Activated CD4-positive, alpha-beta T cell treated with anti-CD3 and anti-CD28 coated beads, Interleukin-10, Interleukin-2, amounts not matched to agents 100 ng/mL and 50 ng/mL, durations not matched to agents 16 hours and 8 hours (primary cell): Measurements from ENCODE around the gene SLIRP.
"Not testable (repeated sequence)": the region's sequence is repeated elsewhere in the genome, so short reads cannot be mapped to it uniquely, and the experiment has no call there.

Experiments
- DNase-seq: peaks from one replicate; pipeline ENCODE4 v3.0.0-alpha.2; 2020

The SLIRP gene

GRCh38 chr14:77746064-77746702, 38.3 kb downstream of the SLIRP start:
- DNase-seq = no peak

- not testable (repeated sequence) for DNase-seq
Measured at GRCh38 chr14:77747425-77747824, 39.5 kb downstream of the SLIRP start.

- DNase-seq = no peak
Measured at GRCh38 chr14:77752266-77752665, 44.4 kb downstream of the SLIRP start.

- DNase-seq = no peak
Measured at GRCh38 chr14:77752799-77753516, 45.1 kb downstream of the SLIRP start.

DNA sequence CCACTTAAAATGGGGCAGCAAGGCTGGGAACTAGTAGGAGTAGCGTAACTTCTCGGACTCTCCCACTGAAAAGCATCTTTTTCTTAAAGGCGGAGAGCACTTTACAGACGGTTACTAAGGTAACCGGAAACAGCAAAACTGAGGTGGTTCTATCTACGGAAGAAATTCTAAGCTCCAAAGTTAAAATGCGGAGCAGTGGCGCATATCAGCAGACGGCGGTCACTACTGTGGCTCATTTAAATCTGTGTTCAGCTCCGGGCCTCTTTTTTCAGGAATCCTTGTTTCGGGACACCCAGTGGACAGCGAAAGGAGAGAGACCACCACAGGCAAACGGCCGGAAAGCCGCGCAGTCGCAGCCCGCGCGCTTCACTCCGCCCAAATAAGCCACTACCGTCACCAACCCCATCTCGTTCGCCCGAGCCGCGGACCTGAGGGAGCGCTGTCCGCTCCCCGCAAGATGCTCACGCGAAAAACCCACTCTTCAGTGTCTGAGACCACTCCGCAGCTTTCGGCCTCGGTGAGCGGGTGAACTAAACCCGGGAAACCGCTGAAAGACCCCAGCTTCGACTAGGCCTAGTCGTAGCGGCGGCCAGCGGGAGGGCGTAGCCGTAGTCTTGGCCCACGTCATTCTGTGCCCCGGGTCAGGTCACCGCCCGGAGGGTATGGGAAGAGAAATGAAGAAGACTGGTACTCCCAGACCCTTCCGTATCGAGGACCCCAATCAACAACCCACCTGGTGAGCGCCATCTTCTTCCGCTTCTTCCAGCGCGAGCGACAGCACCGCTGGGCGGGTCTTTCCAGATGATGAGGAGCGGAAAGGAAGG, 52.7 kb downstream of the SLIRP start, which contains the start of gene SNW1:
Gene SNW1 (minus strand): TSS at position 776 of the 824 bp plus-strand sequence. CDS start 29 bp downstream, at position 747.
- DNase-seq = peak; percentile 96

DNA sequence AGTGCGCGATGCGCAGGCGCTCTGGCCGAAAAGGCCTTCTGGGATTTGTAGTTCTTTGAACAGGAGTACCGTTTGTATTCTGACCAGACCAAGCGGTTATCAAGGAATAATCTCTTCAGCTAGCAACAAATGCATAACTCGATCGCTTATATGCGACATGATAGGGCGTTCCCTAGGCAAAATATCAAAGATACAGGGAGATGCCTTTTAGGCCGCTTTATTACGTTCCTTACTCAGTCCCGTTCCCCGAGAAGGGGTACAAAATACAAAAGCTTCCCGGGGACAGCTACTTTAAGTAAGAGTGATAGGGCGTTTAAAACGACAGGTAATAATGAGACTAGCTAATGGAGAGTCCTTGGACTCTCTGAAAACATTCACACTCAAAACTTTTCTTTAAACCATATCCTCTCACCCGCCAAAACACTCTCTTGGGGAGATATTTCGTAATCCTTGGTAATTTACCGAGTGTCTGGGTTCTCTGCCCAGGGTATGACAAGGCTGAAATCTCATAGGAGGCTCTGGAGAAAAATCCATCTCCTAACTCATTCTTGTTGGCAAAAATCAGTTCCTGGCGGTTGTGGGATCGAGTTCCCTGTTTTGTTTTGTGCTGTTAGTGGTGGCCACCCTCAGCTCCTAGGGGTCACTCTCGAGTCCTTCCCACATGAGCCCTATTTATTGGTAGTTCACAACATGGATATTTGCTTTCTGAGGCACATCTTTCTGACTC, 53.5 kb downstream of the SLIRP start:
- DNase-seq = peak; percentile 23

DNA sequence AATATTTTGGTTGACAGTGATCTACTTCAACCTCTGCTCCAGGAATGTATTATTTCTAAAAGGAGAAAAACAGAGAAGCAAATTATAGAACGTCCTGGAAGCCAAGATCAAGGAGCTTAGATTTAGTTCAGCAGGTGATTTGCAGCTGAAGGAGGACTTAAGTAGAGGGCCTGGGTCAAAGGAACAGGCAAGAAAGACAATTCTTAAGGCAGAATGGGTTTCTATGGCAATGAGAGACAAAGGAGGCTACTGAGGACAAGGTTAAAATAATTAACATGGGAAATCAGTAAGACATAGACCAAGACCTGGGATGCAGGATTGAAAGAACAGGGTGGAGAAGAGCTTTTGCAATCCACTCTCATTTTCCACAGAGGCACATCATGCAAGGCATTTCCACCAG, 55.4 kb downstream of the SLIRP start:
- DNase-seq = no peak

DNA sequence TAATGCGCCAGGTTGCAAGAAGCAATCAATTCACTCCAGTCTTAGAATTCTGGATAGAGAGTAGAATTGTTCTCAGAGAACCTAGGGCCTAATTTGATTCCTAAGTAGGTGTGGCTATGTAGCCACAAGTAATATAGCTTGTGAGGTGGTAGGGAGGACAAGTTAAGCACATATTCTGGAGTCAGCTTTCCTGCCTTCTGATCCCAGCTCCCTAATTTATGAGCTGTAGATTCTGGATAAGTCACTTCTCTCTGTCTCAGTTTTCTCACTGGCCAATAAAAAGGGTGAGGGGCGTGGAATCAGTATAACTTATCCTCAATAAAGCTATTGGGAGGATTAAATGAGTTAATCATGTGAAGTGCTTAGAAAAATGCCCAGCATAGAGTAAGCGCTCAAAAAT, 56.1 kb downstream of the SLIRP start:
- no peak for DNase-seq
